Measurements from ENCODE around the gene TPST2. TPM values are rescaled to one million over a fixed set of nuclear protein-coding genes. Genes with fewer than 3 reads are reported as not detected.

TPST2 gene
- total and polyA plus RNA-seq, 10 of the 15 experiments (the other 5 are each of a cell fraction or from before 2014, with no cell fraction given): 6.3 to 33.7 (median 28.4) TPM

- TF ChIP-seq, protein P1, sequence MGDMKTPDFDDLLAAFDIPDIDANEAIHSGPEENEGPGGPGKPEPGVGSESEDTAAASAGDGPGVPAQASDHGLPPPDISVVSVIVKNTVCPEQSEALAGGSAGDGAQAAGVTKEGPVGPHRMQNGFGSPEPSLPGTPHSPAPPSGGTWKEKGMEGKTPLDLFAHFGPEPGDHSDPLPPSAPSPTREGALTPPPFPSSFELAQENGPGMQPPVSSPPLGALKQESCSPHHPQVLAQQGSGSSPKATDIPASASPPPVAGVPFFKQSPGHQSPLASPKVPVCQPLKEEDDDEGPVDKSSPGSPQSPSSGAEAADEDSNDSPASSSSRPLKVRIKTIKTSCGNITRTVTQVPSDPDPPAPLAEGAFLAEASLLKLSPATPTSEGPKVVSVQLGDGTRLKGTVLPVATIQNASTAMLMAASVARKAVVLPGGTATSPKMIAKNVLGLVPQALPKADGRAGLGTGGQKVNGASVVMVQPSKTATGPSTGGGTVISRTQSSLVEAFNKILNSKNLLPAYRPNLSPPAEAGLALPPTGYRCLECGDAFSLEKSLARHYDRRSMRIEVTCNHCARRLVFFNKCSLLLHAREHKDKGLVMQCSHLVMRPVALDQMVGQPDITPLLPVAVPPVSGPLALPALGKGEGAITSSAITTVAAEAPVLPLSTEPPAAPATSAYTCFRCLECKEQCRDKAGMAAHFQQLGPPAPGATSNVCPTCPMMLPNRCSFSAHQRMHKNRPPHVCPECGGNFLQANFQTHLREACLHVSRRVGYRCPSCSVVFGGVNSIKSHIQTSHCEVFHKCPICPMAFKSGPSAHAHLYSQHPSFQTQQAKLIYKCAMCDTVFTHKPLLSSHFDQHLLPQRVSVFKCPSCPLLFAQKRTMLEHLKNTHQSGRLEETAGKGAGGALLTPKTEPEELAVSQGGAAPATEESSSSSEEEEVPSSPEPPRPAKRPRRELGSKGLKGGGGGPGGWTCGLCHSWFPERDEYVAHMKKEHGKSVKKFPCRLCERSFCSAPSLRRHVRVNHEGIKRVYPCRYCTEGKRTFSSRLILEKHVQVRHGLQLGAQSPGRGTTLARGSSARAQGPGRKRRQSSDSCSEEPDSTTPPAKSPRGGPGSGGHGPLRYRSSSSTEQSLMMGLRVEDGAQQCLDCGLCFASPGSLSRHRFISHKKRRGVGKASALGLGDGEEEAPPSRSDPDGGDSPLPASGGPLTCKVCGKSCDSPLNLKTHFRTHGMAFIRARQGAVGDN (IDR thresholded peaks at IDR 0.05): peak; percentile 65
- TF ChIP-seq SIN3A (IDR thresholded peaks at IDR 0.05; ENCODE audit: low read depth, low read length) (no peak), ZBTB33 (IDR thresholded peaks at IDR 0.05) (no peak), EED (IDR thresholded peaks at IDR 0.05; ENCODE audit: low read depth) (peak; percentile 100), PAX5 (IDR thresholded peaks at IDR 0.05; ENCODE audit: borderline replicate concordance, low read depth, low read length) (peak; percentile 98), JUNB (IDR thresholded peaks at IDR 0.05) (peak; percentile 99), ATF3 (IDR thresholded peaks at IDR 0.05; ENCODE audit: borderline replicate concordance, extremely low read depth, low read depth, low read length) (peak; percentile 45; the same call in 1 of the 2 replicates), CEBPB (IDR thresholded peaks at IDR 0.05; ENCODE audit: borderline replicate concordance in 1 of 2, low read depth in 2 of 2, low read length in 2 of 2) (peak in 1 of 2 experiments; percentile 89; a peak in 1 of 4 replicates), IKZF1 (conservative IDR thresholded peaks at IDR 0.05) (peak; percentile 100), ZNF384 (IDR thresholded peaks at IDR 0.05; ENCODE audit: borderline replicate concordance, low read depth, low read length) (peak; percentile 46), HCFC1 (IDR thresholded peaks at IDR 0.05; ENCODE audit: low read length) (no peak), KDM1A (IDR thresholded peaks at IDR 0.05; ENCODE audit: borderline replicate concordance) (no peak), BMI1 (IDR thresholded peaks at IDR 0.05; ENCODE audit: borderline replicate concordance) (peak; percentile 84; the same call in 1 of the 2 replicates), ZZZ3 (IDR thresholded peaks at IDR 0.05; ENCODE audit: control insufficient read depth, insufficient read length, low read depth) (no peak), MEF2A (IDR thresholded peaks at IDR 0.05; ENCODE audit: insufficient read depth, low read depth, low read length) (peak; percentile 100), RELA (IDR thresholded peaks at IDR 0.05; ENCODE audit: borderline replicate concordance, partially characterized antibody) (peak; percentile 0), CBX5 (IDR thresholded peaks at IDR 0.05; ENCODE audit: low read depth) (0 out of 2 replicates have a peak, but pooled peaks have one; percentile 61)
- TF ChIP-seq, protein P2, sequence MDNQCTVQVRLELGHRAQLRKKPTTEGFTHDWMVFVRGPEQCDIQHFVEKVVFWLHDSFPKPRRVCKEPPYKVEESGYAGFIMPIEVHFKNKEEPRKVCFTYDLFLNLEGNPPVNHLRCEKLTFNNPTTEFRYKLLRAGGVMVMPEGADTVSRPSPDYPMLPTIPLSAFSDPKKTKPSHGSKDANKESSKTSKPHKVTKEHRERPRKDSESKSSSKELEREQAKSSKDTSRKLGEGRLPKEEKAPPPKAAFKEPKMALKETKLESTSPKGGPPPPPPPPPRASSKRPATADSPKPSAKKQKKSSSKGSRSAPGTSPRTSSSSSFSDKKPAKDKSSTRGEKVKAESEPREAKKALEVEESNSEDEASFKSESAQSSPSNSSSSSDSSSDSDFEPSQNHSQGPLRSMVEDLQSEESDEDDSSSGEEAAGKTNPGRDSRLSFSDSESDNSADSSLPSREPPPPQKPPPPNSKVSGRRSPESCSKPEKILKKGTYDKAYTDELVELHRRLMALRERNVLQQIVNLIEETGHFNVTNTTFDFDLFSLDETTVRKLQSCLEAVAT (IDR thresholded peaks at IDR 0.05): peak; percentile 94
- TF ChIP-seq, protein P3, sequence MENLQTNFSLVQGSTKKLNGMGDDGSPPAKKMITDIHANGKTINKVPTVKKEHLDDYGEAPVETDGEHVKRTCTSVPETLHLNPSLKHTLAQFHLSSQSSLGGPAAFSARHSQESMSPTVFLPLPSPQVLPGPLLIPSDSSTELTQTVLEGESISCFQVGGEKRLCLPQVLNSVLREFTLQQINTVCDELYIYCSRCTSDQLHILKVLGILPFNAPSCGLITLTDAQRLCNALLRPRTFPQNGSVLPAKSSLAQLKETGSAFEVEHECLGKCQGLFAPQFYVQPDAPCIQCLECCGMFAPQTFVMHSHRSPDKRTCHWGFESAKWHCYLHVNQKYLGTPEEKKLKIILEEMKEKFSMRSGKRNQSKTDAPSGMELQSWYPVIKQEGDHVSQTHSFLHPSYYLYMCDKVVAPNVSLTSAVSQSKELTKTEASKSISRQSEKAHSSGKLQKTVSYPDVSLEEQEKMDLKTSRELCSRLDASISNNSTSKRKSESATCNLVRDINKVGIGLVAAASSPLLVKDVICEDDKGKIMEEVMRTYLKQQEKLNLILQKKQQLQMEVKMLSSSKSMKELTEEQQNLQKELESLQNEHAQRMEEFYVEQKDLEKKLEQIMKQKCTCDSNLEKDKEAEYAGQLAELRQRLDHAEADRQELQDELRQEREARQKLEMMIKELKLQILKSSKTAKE (IDR thresholded peaks at IDR 0.05; ENCODE audit: low read depth, poor library complexity, severe bottlenecking): peak; percentile 88
Observed at GRCh38 chr22:26610072-26610958, 20.4 kb upstream of the TPST2 start (continued).
